HG02981 (cell line): ENCODE results near the gene LDLRAD4.

Experiments used
- ATAC-seq: cut with Tn5 transposase; IDR thresholded peaks from one replicate; pipeline ENCODE4 v1.9.1; 2021; ENCODE audit warnings: mild to moderate bottlenecking, moderate library complexity; ENCODE audit not compliant: unreplicated experiment

LDLRAD4 gene

GRCh38 chr18:13201292-13201691 lies 17.3 kb upstream of the LDLRAD4 start:
- no peak for ATAC-seq

GRCh38 chr18:13202571-13202970 lies 16.0 kb upstream of the LDLRAD4 start:
- ATAC-seq: no peak

- ATAC-seq: no peak
Measured at GRCh38 chr18:13206301-13206700, 12.3 kb upstream of the LDLRAD4 start.

GRCh38 chr18:13207294-13207693 lies 11.3 kb upstream of the LDLRAD4 start:
- no peak for ATAC-seq

- no peak for ATAC-seq
Measured at GRCh38 chr18:13211534-13211933, 7.0 kb upstream of the LDLRAD4 start.

GRCh38 chr18:13213036-13213795 lies 5.3 kb upstream of the LDLRAD4 start:
- no peak for ATAC-seq

- ATAC-seq: no peak
Measured at GRCh38 chr18:13214609-13215008, 4.0 kb upstream of the LDLRAD4 start.

GRCh38 chr18:13216092-13216582 lies 2.4 kb upstream of the LDLRAD4 start:
- ATAC-seq: no peak

GRCh38 chr18:13216711-13217465 lies 1.7 kb upstream of the LDLRAD4 start:
- peak; percentile 42 for ATAC-seq

GRCh38 chr18:13217466-13217961 lies 1.0 kb upstream of the LDLRAD4 start:
- peak; percentile 40 for ATAC-seq

- ATAC-seq: no peak
Measured at GRCh38 chr18:13217971-13218367, 591 bp upstream of the LDLRAD4 start.

- ATAC-seq: no peak
Measured at GRCh38 chr18:13218997-13219396, 437 bp downstream of the LDLRAD4 start.

- ATAC-seq: no peak
Measured at GRCh38 chr18:13219593-13220159, 1.1 kb downstream of the LDLRAD4 start.

GRCh38 chr18:13220361-13220991 lies 1.9 kb downstream of the LDLRAD4 start:
- no peak for ATAC-seq

GRCh38 chr18:13221869-13222855 lies 3.6 kb downstream of the LDLRAD4 start:
- no peak for ATAC-seq

GRCh38 chr18:13222856-13223281 lies 4.3 kb downstream of the LDLRAD4 start:
- no peak for ATAC-seq

- ATAC-seq: no peak
Measured at GRCh38 chr18:13223311-13224143, 5.0 kb downstream of the LDLRAD4 start.

GRCh38 chr18:13225261-13225660 lies 6.7 kb downstream of the LDLRAD4 start:
- ATAC-seq: no peak

GRCh38 chr18:13226533-13227144 lies 8.1 kb downstream of the LDLRAD4 start:
- no peak for ATAC-seq
